Measurements from ENCODE around the gene PSMB7.

PSMB7 gene

DNA sequence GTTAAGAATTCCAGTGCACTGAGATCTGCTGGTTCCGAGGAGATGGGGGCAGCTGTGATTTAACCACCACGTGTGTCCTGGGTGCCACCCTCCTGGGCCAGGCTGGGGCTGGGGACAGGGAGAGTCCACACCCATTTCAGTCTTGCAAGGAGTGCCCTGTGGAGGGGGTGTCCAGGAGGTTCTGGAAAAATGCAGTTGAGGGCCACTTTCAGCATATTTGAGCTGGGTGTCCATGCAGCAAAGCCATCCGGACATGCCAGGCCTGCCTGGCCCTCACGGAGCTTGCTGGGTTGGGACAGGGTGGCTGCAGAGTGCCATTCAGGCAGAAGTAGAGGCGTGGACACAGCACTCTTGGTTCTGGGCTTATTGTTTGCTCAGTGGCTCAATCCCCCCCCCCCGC, 89.4 kb downstream of the PSMB7 start:
- no peak for DNase-seq (ENCODE audit: low read depth)

DNA sequence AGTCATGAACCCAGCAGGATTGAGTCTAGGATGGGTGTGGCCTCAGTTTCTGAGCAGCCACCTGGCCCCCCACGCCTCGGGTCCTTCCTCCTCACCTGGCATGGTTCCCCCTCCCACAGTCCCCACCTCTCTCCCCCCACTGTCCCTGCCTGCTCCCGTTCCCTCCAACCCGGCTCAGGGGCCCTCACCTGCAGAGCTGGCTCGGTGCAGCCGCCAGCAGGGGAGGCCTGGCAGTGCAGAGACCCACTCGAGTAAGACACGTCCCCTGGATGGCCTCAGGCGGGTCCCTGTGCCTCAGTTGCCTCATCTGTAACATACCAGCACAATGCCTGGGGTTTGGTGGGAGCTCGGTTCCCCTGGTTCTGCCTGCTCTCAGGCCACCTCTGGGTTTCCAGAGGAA, 91.3 kb downstream of the PSMB7 start:
- DNase-seq (ENCODE audit: low read depth) = no peak

DNA sequence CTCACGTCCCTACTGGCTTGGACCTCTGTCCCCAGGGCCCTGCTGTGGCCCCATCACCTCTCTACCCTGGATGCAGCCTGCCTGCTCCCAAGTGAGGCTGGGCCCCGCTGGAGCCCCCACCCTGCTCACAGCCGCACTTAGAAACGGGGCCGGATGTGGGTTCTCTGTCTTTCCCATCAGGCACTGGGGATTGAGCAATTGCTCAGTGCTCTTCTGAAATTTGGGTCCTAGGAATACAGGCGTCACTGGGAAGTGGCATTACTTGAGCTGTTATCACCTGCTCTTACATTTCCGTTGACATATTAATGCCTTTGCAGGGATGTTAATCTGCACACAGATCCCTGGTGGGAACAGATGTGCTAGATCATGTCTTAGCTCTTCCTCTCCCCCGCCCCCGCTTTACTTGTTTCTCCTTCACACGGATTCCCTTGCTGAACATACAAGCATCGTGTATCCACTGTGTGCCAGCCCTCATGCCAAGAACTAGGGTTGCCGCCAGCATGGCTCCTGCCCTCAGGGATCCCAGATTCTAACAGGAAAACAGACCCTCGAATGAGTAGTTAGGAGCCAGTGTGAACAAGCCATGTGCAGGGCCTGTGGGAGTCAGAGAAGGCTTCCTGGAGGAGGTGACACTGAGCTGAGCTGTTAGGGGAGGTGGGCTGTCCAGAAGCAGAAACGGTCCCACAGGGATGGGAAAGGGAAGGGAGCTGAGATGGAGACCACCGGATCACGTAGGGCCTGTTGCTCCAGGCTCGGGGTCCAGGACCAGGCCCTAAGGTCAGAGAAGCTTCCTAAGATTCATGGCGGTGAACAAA, 92.4 kb downstream of the PSMB7 start:
- DNase-seq (ENCODE audit: low read depth) = no peak

DNA sequence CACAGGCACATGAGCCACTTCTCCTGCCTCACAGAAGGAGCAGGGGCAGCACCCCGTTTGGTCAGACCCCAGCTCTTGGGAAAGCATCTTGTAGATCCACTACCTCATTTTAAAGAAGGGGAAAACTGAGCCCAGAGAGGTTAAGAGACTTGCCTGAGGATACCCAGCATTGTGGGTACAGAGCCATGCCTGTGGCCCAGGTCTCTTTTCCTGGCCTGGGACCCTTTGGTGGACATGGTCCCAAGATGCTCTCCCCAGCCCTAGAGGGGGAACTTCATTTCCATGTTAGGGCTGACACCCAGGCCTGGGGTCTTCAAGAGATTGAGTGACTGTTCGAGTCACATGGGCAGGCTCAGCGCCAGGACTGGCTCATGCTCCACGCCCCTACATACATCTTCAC, 93.3 kb downstream of the PSMB7 start:
- DNase-seq (ENCODE audit: low read depth) = no peak

DNA sequence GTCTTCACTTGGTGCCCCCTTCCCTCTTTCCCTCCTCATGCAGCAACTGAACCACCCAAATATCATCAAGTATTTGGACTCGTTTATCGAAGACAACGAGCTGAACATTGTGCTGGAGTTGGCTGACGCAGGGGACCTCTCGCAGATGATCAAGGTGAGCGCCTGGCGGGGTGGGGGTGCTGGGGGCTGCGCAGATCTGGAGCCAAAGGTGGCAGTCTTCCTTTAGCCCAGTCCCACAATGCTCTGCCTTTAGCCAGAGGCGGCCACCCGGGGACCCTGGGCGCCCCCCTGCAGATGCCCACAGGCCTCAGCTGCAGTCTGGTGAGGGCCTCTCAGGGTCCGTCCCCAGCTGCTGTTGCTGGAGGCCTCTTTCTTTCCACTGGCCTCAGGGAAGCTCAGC, 93.8 kb downstream of the PSMB7 start:
- DNase-seq (ENCODE audit: low read depth) = no peak

DNA sequence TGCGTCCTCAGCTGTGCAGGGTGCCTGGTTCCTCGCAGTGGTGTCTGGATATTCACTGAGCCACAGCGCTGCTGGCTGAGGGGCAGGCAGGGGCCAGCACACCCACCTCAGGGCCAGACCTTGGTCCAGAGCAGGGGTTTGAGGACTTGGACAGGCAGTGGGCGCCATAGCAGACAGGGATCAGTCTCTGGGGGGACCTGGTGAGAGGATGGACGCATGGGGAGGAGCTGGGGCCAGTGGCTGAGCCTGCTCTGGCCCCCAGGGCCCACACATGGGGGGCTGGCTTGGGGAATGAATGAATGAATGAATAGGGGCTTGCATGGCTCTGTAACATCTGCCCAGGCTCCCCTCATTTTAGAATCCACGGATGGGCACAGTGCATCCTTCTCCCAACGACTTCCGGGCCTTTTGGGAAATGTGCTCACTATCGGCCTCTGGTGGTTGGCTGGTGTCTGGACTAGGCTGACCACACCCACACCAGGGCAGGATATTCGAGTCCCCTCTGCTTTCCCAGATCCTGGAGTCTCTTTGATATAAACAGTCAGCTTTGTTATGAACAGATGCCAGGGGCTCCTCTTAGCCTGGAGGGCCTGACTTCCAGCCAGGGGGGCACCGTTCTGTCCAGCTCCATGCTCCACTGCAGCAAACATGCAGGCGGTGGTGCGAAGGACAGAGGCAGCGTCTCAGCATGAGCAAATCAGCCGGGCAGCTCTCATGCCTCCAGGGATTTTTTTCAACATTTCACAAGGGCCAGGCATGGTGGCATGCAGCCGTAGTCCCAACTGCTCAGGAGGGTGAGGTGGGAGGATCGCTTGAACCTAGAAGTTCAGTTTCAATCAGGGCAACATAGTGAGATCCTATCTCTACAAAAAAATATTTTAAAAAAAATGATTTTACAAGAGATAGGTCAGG, 94.9 kb downstream of the PSMB7 start:
- DNase-seq (ENCODE audit: low read depth) = peak; percentile 16

DNA sequence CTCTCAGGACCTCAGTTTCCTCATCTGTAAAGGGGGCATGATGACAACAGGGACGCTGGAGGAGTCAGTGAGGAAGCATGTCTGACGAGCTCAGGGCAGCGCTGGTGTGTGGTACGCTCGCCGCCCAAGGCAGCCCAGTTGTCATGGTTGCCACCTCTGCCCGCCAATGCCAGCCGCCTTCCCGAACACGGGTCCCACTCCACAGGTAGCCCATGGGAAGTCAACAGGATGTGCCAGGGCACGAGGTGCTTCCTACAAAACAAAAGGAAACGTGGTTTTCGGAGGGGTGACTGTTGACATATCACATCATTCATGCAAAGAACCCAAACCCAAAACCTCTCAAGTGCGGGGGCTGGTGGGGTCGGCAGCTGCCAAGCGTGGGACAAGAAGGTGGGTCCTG, 99.4 kb downstream of the PSMB7 start:
- DNase-seq (ENCODE audit: low read depth) = no peak

DNA sequence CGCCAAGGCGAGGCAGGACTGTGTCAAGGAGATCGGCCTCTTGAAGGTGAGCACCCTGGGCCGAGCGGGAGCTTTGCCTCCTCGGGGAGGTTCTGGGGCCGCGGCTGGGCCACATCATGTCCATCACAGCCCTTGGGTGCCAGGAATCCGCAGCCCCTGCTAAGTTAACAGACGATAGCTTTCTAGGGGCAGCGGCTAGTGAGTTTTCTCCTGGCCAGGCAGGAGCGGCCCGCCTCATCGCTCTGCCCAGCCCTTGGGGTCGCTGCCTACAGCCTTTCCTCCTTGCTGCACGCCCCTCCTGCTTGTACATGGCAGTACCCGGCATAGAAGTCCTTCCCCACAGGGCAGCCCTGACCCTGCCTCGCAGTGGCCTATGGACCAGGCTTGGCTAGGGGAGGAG, 101.3 kb downstream of the PSMB7 start:
- no peak for DNase-seq (ENCODE audit: low read depth)

DNA sequence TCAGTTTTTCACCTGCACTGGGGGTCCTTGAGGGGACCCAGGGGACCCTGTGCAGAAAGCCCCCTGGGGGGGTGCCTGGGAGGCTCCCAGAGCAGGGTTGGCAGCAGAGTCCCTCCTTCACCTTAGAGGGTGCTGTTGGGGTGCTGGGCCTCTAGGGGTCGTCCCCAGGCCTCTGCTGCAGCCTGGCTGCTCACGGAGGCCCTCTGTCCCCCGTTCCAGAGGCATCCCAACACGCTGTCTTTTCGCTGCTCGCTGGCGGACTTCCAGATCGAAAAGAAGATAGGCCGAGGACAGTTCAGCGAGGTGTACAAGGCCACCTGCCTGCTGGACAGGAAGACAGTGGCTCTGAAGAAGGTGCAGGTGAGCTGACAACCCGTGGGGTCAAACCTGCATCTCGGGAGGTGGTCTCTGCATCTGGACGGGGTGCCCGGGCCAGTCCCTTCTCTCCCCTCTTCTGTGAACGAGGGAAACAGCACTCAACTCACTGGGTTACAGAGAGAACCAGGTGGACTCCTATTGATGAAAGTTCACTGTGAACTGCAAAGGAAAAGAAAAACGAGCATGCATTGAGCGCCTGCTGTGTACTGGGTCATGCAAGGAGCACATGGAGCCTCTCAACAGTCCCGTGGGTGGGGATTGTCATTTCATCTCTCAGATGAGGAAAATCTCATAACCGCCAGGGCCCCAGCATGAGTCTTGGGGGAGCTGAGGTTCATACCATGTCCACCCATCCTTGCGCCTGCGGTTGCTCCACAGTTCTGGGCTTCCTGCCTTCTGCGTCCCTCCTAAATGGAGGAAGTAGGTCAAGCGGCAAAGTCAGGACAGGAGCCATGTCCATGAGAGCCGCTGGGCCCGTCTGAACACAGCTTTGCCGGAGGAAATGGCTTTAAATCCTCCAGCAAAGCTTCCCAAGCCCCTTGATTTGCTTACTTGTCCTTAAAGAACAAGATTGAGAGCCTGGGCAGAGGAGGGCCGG, 102.7 kb downstream of the PSMB7 start:
- DNase-seq (ENCODE audit: low read depth) = no peak

DNA sequence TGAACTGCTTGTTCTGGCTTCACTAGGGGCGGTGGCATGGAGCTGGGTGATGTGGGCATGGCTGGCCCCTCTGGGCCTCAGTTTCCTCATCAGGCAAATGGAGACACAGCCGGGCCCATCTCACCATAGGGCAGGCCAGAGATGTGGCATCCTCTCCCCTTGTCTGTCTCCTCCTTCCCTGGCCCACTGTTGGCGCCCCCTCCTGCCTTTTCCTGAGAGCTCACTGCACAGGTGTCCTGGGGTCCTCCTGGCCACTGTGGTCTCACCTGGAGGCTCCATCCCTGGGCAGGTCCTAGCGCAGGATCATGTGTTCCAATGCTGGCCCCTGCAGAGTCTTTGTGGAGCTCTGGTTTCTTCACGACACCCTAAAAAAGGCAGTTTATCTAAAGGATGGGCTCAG, 104.0 kb downstream of the PSMB7 start:
- no peak for DNase-seq (ENCODE audit: low read depth)

DNA sequence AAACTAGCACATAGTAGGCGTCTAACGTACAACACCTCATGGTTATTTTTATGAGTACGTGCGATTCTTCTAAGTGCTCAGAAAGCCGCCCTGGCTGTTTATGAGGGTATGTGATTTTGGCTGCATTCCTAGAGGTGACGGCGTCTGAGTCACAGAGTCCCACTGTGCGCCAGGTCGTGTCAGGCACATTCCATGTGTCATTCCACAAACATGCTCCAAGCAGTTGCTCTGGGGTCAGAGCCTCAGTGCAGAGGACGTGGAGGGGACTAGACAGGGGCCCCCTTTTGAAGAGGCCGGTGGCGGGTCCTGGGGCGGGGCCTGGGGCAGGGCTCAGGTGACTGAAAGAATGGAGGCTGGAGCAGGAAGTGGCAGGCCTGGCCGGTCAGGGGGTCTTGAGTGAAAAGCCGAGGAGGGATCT, 105.6 kb downstream of the PSMB7 start:
- DNase-seq (ENCODE audit: low read depth) = no peak

DNA sequence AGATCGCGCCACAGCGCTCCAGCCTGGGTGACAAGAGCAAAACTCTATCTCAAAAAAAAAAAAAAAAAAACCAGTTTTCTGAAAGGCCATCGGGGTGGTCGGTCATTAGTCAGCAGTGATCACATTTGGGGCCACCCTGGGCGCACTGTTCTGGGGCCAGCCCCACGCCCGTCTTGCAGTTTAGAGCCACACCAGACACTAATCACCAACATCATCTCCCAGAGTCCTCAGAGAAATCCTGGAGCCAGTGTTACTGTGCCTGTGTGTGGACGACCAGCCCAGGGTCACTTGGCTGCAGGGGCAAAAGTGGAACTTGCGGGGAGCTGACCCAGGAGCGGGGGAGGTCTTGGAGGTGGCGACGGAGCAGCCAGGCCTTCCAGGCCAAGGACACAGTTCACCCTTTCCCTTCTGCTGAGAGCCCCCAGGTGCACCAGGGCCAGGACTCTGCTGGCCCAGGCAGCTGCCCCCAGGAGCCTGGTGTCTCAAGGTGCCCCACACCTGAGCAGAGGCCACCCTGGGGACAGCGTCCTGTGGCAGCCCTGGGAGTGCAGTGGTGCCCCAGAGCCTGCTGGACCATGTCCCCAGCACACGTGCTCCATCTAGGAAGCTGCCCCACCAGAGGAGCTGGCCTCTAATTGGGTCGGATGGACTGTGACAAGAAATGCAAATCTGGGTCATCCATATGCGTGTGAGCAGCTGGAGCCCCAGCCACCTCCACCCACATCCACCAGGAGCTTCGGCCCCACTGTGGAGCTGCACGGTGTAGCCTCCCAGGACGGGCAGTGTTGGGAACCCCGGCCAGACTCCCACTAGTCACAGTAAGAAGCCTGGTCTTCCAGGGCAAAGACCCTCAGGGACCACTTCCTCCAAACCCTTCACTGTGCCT, 106.4 kb downstream of the PSMB7 start:
- no peak for DNase-seq (ENCODE audit: low read depth)

DNA sequence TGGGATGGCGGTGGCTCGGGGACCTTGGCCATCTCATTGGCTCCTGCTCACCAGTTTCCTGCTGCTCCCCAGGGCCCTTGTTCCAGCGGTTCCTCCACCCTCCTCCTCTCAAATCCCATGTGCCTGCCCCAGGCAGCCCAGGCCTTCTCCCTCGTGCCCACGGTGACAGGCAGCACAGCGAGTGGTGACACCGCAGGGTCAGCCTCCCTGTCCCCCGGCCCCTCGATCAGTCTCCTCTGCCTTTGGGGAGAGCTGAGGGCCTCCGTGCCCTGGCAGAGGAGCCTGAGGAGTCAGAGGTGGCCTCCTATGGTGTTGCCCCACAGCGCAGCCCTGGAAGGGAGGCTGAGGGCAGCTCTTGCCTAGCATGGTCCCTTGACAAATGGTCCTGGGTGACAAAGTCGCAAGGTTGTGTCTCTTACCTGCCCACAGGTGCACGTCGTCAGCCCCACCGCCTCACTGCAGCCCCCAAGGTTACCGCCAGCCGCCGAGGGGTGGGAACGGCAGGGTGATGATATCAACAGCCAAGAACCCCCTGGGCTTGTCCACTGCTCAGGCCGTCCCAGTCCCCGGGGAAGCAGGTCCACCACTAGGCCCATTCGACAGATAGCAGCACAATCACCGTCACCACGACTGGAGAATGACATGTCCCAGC, 107.7 kb downstream of the PSMB7 start:
- DNase-seq (ENCODE audit: low read depth) = no peak

DNA sequence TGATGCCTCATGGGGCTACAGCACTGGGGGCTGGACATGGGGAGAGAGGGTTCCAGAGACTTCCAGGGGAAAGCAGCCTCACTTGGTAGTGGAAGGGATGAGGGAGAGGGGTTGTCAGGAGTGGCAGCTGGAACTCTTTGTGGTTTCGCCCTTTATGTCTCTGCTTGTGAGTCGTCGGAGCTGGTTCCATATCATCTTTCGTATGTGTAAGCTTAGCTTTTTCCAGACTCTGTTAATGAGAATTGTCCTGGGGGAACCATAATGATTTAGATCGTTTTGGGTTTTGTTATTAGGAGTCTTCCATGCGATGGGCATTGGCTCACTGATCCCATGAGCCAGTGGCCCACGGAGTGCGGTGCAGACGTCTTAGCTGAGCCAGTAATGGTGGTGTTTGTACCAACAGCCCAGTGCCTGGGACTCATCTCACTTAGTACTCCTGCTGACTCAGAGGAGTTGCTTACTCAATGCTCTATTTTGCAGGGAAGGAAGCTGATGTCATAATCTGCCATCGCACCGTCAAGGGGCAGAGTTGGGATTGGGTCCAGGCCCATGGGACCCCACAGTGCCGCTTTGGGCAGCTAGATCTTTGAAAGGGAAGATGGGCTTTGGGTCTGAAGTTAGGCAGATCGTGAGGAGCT, 109.0 kb downstream of the PSMB7 start:
- DNase-seq (ENCODE audit: low read depth) = no peak

DNA sequence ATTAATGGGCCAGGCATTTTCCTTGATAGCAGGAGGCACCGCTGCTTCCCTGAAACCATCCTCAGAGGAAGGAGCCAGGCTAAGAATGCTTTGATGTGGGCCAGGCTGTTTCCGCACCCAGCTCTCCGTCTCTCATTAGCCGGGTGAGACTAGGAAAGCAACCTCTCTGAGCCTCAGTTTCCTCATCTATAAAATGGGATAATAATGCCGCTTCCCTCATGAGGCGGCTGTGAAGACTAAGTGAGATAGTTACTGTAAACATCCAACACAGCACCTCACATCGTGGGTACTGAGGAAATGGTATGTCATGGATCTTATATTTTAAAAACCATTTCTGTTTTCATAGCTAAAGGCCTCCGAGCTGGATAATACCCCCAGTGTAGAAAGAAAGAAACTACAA, 111.0 kb downstream of the PSMB7 start:
- DNase-seq (ENCODE audit: low read depth) = no peak

DNA sequence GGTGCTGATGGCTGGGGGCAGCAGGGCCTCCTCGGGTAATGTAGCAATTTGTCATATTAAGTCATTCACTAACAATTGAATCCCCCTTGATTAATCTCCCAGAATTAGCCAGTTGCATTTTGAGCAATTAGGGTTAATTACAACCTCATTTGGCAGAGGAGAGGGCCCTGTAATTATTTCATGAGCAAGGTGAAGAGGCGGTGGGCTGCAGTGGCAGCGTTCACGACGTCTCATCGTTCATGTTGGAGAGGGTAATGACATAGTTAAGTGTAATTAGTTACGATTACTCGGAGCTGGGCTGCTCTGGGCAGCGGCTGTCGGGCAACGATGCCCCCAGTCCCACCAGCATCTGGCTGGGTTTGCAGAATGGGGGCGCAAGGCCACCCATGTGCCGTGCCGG, 111.5 kb downstream of the PSMB7 start:
- no peak for DNase-seq (ENCODE audit: low read depth)

Measured in stimulated activated CD8-positive, alpha-beta memory T cell treated with anti-CD3 and anti-CD28 coated beads, Interleukin-7, amount 100 ng/mL, for 24 hours (primary cell).